Loucy (cell line): ENCODE measurements around the gene CNDP2.

Source experiments
- H2AFZ ChIP-seq: fragments of 200-600 bp; sonication (generic); 2 replicates; pipeline ENCODE4 v1.6.0; 2016; ENCODE audit warnings: antibody characterized with exemption, mild to moderate bottlenecking, low read length, moderate library complexity
- H3F3A ChIP-seq: fragments of 200-600 bp; 2 replicates; pipeline ENCODE4 v1.6.0; 2016; ENCODE audit warnings: antibody characterized with exemption, low read depth, mild to moderate bottlenecking
- H3K27me3 ChIP-seq: fragments of 200-600 bp; sonication (generic); 2 replicates; pipeline ENCODE4 v1.6.1; 2014; ENCODE audit warnings: low read length, mild to moderate bottlenecking; ENCODE audit not compliant: insufficient read depth, poor library complexity, severe bottlenecking
- H3K36me3 ChIP-seq: fragments of 200-600 bp; sonication (generic); 2 replicates; pipeline ENCODE4 v1.6.1; 2016; ENCODE audit warnings: low read length; ENCODE audit not compliant: insufficient read depth
- H3K4me1 ChIP-seq: fragments of 200-600 bp; sonication (generic); 2 replicates; pipeline ENCODE4 v1.5.1; 2014; ENCODE audit warnings: low read length, mild to moderate bottlenecking; ENCODE audit not compliant: insufficient read depth, poor library complexity, severe bottlenecking
- H3K4me2 ChIP-seq: fragments of 200-600 bp; sonication (generic); 2 replicates; pipeline ENCODE4 v1.6.0; 2014; ENCODE audit warnings: antibody characterized with exemption, low read length, low read depth, mild to moderate bottlenecking; ENCODE audit not compliant: poor library complexity, severe bottlenecking
- H3K4me3 ChIP-seq: fragments of 200-600 bp; sonication (generic); 2 replicates; pipeline ENCODE4 v1.5.1; 2014; ENCODE audit warnings: low read length, mild to moderate bottlenecking, mixed read lengths; ENCODE audit not compliant: poor library complexity, severe bottlenecking
- H3K79me2 ChIP-seq: fragments of 200-600 bp; sonication (generic); 2 replicates; pipeline ENCODE4 v1.6.1; 2014; ENCODE audit warnings: low read length; ENCODE audit not compliant: insufficient read depth
- H3K9ac ChIP-seq: fragments of 200-600 bp; sonication (generic); 2 replicates; pipeline ENCODE4 v1.6.0; 2014; ENCODE audit warnings: mild to moderate bottlenecking, low read depth, low read length, moderate library complexity; ENCODE audit not compliant: poor library complexity, severe bottlenecking
- H3K9me2 ChIP-seq: fragments of 200-600 bp; sonication (generic); replicated peaks from 2 replicates; pipeline ENCODE4 v1.6.1; 2016; ENCODE audit warnings: low read depth, low read length, mixed read lengths
- H3K9me3 ChIP-seq: fragments of 200-600 bp; sonication (generic); 2 replicates; pipeline ENCODE4 v1.6.1; 2014; ENCODE audit warnings: mild to moderate bottlenecking, antibody characterized with exemption, low read length, low read depth; ENCODE audit not compliant: insufficient read depth
- H4K20me1 ChIP-seq: fragments of 200-600 bp; sonication (generic); 2 replicates; pipeline ENCODE4 v1.6.0; 2014; ENCODE audit warnings: antibody characterized with exemption, low read length, mild to moderate bottlenecking; ENCODE audit not compliant: insufficient read depth, poor library complexity, severe bottlenecking
- EZH2phosphoT487 ChIP-seq: fragments of 200-600 bp; IDR thresholded peaks from 2 replicates; pipeline ENCODE4 v1.6.1; 2018; ENCODE audit warnings: antibody characterized with exemption, mild to moderate bottlenecking, moderate library complexity, borderline replicate concordance
- TF ChIP-seq, protein P1 (sequence below): fragments of 200-600 bp; sonication (generic); conservative IDR thresholded peaks from 2 replicates; pipeline ENCODE4 v1.5.1; 2014; ENCODE audit warnings: mild to moderate bottlenecking, antibody characterized with exemption, low read length

The CNDP2 gene

DNA sequence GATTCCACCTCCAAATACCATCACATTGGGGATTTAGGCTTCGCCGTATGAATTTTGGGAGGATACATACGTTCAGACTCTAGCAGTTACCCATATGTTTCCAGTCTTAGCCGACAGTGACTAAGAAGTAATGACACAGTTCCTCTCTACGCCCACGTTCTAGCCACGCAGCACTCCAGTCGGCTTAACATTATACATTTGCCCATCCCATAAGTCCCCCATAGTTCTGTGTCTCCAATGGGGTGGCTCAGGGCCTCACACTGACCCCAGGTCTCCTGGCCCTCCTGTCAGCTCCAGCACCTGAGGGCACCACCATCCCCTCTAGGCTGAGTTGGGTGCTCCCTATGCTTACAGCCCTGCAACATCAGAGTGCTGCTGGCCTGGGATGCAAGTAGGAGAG lies 18.4 kb upstream of the CNDP2 start:
- H3F3A ChIP-seq, result no peaks in the 10 kb centered on the region
- no peak overlapping the region for H3K4me2 ChIP-seq
- H3K36me3 ChIP-seq, result no peaks in the 10 kb centered on the region
- H3K79me2 ChIP-seq, result no peaks in the 10 kb centered on the region
- no peaks in the 10 kb centered on the region for H4K20me1 ChIP-seq
- H3K4me1 ChIP-seq, result no peaks in the 10 kb centered on the region
- H2AFZ ChIP-seq, result no peak overlapping the region
- no peaks in the 10 kb centered on the region for H3K9me3 ChIP-seq
- TF ChIP-seq EZH2phosphoT487, result no peak
- TF ChIP-seq, protein P1, sequence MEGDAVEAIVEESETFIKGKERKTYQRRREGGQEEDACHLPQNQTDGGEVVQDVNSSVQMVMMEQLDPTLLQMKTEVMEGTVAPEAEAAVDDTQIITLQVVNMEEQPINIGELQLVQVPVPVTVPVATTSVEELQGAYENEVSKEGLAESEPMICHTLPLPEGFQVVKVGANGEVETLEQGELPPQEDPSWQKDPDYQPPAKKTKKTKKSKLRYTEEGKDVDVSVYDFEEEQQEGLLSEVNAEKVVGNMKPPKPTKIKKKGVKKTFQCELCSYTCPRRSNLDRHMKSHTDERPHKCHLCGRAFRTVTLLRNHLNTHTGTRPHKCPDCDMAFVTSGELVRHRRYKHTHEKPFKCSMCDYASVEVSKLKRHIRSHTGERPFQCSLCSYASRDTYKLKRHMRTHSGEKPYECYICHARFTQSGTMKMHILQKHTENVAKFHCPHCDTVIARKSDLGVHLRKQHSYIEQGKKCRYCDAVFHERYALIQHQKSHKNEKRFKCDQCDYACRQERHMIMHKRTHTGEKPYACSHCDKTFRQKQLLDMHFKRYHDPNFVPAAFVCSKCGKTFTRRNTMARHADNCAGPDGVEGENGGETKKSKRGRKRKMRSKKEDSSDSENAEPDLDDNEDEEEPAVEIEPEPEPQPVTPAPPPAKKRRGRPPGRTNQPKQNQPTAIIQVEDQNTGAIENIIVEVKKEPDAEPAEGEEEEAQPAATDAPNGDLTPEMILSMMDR, result no peak
- H3K9ac ChIP-seq, result no peak overlapping the region
- H3K4me3 ChIP-seq, result no peak overlapping the region
- no peaks in the 10 kb centered on the region for H3K27me3 ChIP-seq
- H3K9me2 ChIP-seq, result no peaks in the 10 kb centered on the region

DNA sequence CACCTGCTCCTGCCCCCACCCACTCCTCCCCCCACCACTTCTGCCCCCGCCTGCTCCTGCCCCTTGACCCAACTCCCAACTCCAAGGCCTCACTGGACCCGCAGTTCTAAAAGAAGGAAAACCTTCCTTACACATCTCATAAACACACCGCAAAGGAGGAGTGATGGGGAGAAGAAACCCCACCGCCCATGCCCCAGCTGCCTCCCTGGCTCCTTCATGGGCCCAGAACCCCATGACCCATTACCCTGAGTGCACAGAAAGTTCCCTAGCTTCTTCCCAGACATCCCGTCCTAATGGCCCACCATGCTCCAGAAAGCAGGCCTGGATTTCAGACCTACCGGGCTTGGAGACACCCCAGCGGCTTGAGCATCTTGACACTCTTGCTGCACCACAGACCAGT lies 17.8 kb upstream of the CNDP2 start:
- no peak overlapping the region for H3K4me2 ChIP-seq
- no peaks in the 10 kb centered on the region for H3K36me3 ChIP-seq
- no peaks in the 10 kb centered on the region for H3K9me2 ChIP-seq
- no peaks in the 10 kb centered on the region for H3K79me2 ChIP-seq
- H3K4me1 ChIP-seq, result no peaks in the 10 kb centered on the region
- H3K27me3 ChIP-seq, result no peaks in the 10 kb centered on the region
- H4K20me1 ChIP-seq, result no peaks in the 10 kb centered on the region
- H2AFZ ChIP-seq, result no peak overlapping the region
- TF ChIP-seq, protein P1, result no peak
- TF ChIP-seq EZH2phosphoT487, result no peak
- no peaks in the 10 kb centered on the region for H3F3A ChIP-seq
- H3K9me3 ChIP-seq, result no peaks in the 10 kb centered on the region
- H3K4me3 ChIP-seq, result no peak overlapping the region
- H3K9ac ChIP-seq, result no peak overlapping the region

DNA sequence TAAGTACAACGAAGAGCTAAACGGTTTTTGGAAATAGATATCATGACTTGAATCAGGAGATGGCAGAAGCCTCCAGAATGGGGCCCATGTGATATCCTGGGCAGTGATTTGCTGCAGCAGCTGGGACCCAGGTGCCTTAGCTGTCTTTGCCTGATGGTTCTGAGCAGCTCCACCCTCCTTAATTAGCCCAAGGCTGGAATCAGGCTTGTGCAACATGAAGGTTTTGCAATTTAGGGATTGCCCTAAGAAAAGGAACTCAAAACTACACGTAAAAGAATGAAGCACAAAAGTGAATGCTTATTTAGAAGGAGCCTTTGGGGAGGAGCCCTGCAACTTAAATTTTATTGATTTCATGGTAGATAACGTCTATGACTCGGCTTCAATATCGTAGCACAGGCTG lies 17.3 kb upstream of the CNDP2 start:
- no peak overlapping the region for H3K9ac ChIP-seq

More for the DNA sequence above, 17.3 kb upstream of the CNDP2 start:
- H2AFZ ChIP-seq, result no peak overlapping the region
- no peaks in the 10 kb centered on the region for H3K9me2 ChIP-seq
- no peaks in the 10 kb centered on the region for H3K4me1 ChIP-seq
- H3F3A ChIP-seq, result no peaks in the 10 kb centered on the region
- no peaks in the 10 kb centered on the region for H3K36me3 ChIP-seq
- TF ChIP-seq EZH2phosphoT487, result no peak
- TF ChIP-seq, protein P1, result no peak
- no peaks in the 10 kb centered on the region for H3K79me2 ChIP-seq
- H4K20me1 ChIP-seq, result no peaks in the 10 kb centered on the region
- H3K27me3 ChIP-seq, result no peaks in the 10 kb centered on the region
- no peak overlapping the region for H3K4me3 ChIP-seq
- no peaks in the 10 kb centered on the region for H3K9me3 ChIP-seq
- H3K4me2 ChIP-seq, result no peak overlapping the region
